ENCODE results near the gene SLC2A13.

GRCh38 chr12:40039598-40039997 lies 66.3 kb downstream of the SLC2A13 start:
- TF ChIP-seq POLR2AphosphoS5 (IDR thresholded peaks at IDR 0.05; ENCODE audit: low read depth, low read length) = no peak
- no peak for TF ChIP-seq POLR2A (IDR thresholded peaks at IDR 0.05; ENCODE audit: low read depth, low read length)
- TF ChIP-seq TAF1 (IDR thresholded peaks at IDR 0.05; ENCODE audit: borderline replicate concordance, low read depth, low read length) = no peak
